NT2/D1 (cell line): ENCODE measurements around the gene ODC1.

Source experiments
- SUZ12 ChIP-seq: IDR thresholded peaks from 2 replicates; pipeline ENCODE4 v1.6.1; 2011; ENCODE audit not compliant: insufficient read length, insufficient read depth; ENCODE audit errors: extremely low read depth
- YY1 ChIP-seq: IDR thresholded peaks from 2 replicates; pipeline ENCODE4 v1.6.1; 2011; ENCODE audit not compliant: insufficient read length, insufficient read depth
- ZNF274 ChIP-seq: IDR thresholded peaks from 2 replicates; pipeline ENCODE4 v1.6.1; 2011; ENCODE audit warnings: mild to moderate bottlenecking, low read depth, low read length

GRCh38 chr2:10486601-10487079 lies 38.5 kb upstream of the ODC1 start:
- TF ChIP-seq YY1 (no peak), ZNF274 (no peak), SUZ12 (no peak)
